GM19023 (cell line): Measurements from ENCODE around the gene MAPK10.

Experiments used
- ATAC-seq: cut with Tn5 transposase; IDR thresholded peaks from one replicate; pipeline ENCODE4 v1.9.1; 2021; ENCODE audit warnings: mild to moderate bottlenecking, moderate library complexity; ENCODE audit not compliant: unreplicated experiment

MAPK10 gene

DNA sequence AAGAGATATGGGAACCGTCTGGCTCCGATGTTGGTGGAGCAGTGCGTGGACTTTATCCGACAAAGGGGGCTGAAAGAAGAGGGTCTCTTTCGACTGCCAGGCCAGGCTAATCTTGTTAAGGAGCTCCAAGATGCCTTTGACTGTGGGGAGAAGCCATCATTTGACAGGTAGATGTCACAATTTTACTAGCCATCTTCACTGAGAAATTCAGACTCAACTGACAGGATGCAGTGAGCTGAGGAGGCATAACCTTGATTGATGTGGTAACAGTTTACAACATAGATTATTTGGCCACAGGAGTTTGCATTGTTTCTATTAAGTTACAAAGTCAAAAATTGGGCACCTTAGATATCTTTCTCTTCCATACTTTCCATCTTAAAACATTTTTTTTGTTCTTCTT lies 417.7 kb downstream of the MAPK10 start:
- no peak for ATAC-seq

DNA sequence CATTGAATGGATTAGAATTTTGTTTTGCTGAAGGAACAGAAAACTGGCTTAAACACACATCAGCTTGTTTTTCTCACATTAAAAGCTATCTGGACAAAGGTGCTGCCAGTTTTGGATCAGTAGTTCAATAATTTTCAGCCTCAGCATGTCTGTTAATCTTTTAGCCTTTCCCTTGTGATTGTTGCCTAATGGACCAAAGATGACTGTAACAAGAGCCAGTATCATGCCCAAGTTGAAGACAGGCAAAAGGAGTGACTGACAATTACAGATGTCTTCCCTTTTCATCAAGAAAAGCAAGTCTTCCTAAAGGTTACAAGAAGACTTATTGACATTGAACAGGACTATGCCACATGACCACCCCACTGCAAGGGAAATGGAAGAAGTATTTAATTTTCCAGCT lies 419.7 kb downstream of the MAPK10 start:
- no peak for ATAC-seq
